Measurements from ENCODE around the gene CRYAB.

CRYAB gene

GRCh38 chr11:111870522-111870885, 41.1 kb downstream of the CRYAB start:
- no peak for DNase-seq (ENCODE audit: low read depth in 1 of 2, low spot score in 1 of 2)
- no peaks in the 10 kb centered on the region for H3K27me3 ChIP-seq (ENCODE audit: insufficient read depth, poor library complexity, severe bottlenecking)
- no peak for TF ChIP-seq CTCF (IDR thresholded peaks at IDR 0.05; ENCODE audit: insufficient read depth, low read length)
- TF ChIP-seq REST (IDR thresholded peaks at IDR 0.05; ENCODE audit: insufficient replicate concordance, low read depth): no peak
- TF ChIP-seq GABPA (IDR thresholded peaks at IDR 0.05; ENCODE audit: low read depth): no peak
- peak; percentile 68; the same call in 1 of the 2 replicates for TF ChIP-seq SPI1 (IDR thresholded peaks at IDR 0.05; ENCODE audit: borderline replicate concordance, low read depth)
- TF ChIP-seq POLR2AphosphoS5 (IDR thresholded peaks at IDR 0.05; ENCODE audit: low read depth): no peak
- H3K4me3 ChIP-seq (replicated peaks; ENCODE audit: insufficient read depth, low read length): peak overlapping the region; percentile 68
- peak overlapping the region; percentile 68 for H3K27ac ChIP-seq (replicated peaks)

- no peak for TF ChIP-seq GABPA (IDR thresholded peaks at IDR 0.05; ENCODE audit: low read depth)
- no peak for TF ChIP-seq REST (IDR thresholded peaks at IDR 0.05; ENCODE audit: insufficient replicate concordance, low read depth)
- TF ChIP-seq SPI1 (IDR thresholded peaks at IDR 0.05; ENCODE audit: borderline replicate concordance, low read depth): no peak
- TF ChIP-seq POLR2AphosphoS5 (IDR thresholded peaks at IDR 0.05; ENCODE audit: low read depth): no peak
- TF ChIP-seq CTCF (IDR thresholded peaks at IDR 0.05; ENCODE audit: insufficient read depth, low read length): no peak
- H3K27ac ChIP-seq (replicated peaks): no peak overlapping the region
- DNase-seq (ENCODE audit: low read depth in 1 of 2, low spot score in 1 of 2): no peak
- no peak overlapping the region for H3K4me3 ChIP-seq (replicated peaks; ENCODE audit: insufficient read depth, low read length)
- no peaks in the 10 kb centered on the region for H3K27me3 ChIP-seq (ENCODE audit: insufficient read depth, poor library complexity, severe bottlenecking)
Observed at GRCh38 chr11:111870113-111870512, 41.5 kb downstream of the CRYAB start.

GRCh38 chr11:111860257-111860656, 51.3 kb downstream of the CRYAB start:
- Histone ChIP-seq H3K27me3 (ENCODE audit: insufficient read depth, poor library complexity, severe bottlenecking) (no peaks in the 10 kb centered on the region), H3K4me3 (replicated peaks; ENCODE audit: insufficient read depth, low read length) (no peak overlapping the region), H3K27ac (replicated peaks) (no peak overlapping the region)
- no peak for DNase-seq (ENCODE audit: low read depth in 1 of 2, low spot score in 1 of 2)
- TF ChIP-seq CTCF (IDR thresholded peaks at IDR 0.05; ENCODE audit: insufficient read depth, low read length): no peak
- no peak for TF ChIP-seq REST (IDR thresholded peaks at IDR 0.05; ENCODE audit: insufficient replicate concordance, low read depth)
- no peak for TF ChIP-seq SPI1 (IDR thresholded peaks at IDR 0.05; ENCODE audit: borderline replicate concordance, low read depth)
- TF ChIP-seq GABPA (IDR thresholded peaks at IDR 0.05; ENCODE audit: low read depth): no peak
- no peak for TF ChIP-seq POLR2AphosphoS5 (IDR thresholded peaks at IDR 0.05; ENCODE audit: low read depth)
